ENCODE measurements around the gene HCN2.

Gene HCN2

DNA sequence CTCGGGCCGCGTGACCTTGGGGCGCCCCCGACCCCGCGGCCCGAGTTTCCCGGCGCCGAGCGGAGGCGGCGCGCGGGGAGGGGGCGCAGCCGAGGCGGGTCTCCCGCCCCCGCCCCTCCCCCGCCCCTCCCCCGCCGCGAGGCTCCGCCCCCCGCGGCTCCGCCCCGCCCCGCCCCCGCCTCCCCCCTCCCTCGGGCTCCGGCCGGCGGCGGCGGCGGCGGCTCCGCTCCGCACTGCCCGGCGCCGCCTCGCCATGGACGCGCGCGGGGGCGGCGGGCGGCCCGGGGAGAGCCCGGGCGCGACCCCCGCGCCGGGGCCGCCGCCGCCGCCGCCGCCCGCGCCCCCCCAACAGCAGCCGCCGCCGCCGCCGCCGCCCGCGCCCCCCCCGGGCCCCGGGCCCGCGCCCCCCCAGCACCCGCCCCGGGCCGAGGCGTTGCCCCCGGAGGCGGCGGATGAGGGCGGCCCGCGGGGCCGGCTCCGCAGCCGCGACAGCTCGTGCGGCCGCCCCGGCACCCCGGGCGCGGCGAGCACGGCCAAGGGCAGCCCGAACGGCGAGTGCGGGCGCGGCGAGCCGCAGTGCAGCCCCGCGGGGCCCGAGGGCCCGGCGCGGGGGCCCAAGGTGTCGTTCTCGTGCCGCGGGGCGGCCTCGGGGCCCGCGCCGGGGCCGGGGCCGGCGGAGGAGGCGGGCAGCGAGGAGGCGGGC is at the start of gene HCN2:
Gene HCN2 (plus strand): TSS at position 189 of the 703 bp plus-strand sequence. CDS start 65 bp downstream, at position 254.
- no peak for DNase-seq (ENCODE audit: low spot score)

DNA sequence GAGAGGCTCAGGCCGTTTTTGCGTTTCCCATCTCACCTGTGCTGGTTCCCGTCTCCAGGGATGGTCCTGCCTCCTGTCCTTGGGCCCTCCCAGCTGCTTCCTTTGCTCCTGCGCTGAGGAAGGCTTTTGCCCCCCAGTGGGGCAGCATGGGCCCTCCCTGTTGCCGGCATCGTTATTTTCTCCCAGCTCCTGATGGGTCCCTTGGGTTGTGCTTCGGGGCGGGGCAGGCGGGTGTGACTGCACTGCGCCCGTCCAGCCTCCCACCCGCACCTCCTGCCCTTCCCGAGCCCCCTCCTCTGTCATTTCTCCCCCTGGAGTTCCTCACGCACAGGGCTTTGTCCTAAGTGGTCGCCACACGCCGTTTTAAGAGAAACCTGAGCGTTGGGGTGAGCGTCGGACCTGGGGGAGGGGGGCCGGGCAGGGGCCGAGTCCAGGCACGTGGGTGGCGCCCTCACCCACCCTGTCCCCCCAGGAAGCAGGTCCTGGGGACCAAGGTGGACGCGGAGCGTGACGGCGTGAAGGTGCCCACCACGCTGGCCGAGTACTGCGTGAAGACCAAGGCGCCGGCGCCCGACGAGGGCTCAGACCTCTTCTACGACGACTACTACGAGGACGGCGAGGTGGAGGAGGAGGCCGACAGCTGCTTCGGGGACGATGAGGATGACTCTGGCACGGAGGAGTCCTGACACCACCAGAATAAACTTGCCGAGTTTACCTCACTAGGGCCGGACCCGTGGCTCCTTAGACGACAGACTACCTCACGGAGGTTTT is 48.6 kb upstream of the HCN2 start:
- no peak for DNase-seq (ENCODE audit: low spot score)

DNA sequence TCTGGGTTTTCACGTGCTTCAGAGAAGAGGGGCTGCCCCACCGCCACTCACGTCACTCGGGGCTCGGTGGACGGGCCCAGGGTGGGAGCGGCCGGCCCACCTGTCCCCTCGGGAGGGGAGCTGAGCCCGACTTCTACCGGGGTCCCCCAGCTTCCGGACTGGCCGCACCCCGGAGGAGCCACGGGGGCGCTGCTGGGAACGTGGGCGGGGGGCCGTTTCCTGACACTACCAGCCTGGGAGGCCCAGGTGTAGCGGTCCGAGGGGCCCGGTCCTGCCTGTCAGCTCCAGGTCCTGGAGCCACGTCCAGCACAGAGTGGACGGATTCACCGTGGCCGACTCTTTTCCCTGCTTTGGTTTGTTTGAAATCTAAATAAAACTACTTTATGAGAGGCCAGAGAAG is 48.0 kb upstream of the HCN2 start:
- no peak for DNase-seq (ENCODE audit: low spot score)

DNA sequence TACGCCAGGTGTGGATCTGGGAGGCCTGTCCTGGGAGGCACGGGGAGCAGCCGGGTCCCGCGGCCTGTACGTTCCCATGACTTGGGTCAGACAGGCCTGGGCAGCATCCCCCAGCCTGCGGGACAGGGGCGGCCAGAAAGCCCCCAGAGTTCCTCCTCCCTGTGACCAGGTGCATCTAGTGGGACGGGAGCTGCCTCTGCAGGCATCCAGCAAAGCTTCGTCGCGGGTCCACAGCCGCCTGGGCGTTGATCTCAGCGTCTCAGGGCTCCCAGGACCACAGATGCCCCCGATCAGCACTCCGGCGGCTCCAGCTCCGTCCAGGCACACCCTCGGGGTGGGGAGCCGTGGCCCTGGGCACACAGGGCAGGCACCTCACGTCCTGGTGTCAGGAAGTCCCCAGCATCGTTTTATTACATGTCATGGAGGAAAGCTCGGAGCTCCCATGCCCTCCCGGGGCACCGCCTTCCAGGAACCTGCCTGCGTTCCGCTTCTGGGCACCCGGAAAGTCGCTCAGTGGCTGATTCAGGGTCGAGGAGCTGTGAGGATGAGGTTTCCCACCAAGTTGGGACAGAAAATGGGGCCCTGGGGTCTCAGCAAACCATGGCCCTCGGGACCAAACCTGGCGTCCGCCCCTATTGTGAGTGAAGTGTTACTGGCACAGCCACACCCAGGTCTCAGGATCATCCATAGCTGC is 47.4 kb upstream of the HCN2 start:
- no peak for DNase-seq (ENCODE audit: low spot score)

DNA sequence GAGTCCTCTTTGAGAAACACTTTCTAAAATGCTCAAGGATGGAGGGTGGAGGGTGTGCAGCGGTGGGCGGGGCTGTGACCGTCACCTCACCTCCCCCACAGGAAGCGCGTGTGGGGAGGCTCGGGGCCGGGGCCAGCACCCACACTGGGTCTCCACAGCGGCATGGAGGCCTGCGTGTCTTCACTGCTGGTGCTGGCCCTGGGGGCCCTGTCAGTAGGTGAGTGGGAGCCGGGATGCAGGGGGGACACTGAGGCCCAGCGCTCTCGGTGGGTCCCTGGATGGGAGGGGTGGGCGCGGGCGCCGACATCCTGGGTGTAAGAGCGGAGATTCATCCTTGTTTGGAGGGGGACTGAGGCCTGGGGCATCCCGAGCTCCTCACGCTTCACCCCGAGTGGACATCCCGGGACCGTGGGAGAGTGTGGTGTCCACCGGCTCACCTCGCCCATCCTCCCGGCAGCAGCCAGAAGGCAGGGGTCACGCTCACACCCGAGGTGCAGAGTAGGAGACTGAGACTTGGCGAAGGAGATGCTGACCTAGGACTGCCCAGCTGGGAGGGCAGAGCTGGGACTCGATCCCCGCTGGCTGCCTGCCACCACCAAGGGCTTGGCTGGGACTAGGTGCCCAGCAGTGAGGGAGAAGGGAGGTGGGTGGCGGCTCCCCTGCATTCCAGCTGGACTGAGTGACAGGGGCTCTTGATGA is 45.6 kb upstream of the HCN2 start, which contains the start of gene GZMM:
Gene GZMM (plus strand): TSS at position 144 of the 699 bp plus-strand sequence. CDS start 19 bp downstream, at position 163.
- DNase-seq (ENCODE audit: low spot score), result no peak

DNA sequence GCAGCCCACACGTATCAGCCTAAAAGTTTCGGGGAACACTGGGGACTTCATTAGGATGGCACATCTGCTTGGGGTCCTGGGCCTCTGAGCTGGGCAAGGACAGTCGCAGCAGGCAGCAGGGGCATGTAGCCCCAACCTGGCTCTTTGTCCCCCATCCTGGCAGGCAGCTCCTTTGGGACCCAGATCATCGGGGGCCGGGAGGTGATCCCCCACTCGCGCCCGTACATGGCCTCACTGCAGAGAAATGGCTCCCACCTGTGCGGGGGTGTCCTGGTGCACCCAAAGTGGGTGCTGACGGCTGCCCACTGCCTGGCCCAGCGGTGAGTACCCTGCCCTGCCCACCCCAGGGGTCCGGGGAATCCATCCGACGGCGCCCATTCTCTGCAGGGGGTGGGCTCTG is 42.6 kb upstream of the HCN2 start:
- DNase-seq (ENCODE audit: low spot score), result no peak

DNA sequence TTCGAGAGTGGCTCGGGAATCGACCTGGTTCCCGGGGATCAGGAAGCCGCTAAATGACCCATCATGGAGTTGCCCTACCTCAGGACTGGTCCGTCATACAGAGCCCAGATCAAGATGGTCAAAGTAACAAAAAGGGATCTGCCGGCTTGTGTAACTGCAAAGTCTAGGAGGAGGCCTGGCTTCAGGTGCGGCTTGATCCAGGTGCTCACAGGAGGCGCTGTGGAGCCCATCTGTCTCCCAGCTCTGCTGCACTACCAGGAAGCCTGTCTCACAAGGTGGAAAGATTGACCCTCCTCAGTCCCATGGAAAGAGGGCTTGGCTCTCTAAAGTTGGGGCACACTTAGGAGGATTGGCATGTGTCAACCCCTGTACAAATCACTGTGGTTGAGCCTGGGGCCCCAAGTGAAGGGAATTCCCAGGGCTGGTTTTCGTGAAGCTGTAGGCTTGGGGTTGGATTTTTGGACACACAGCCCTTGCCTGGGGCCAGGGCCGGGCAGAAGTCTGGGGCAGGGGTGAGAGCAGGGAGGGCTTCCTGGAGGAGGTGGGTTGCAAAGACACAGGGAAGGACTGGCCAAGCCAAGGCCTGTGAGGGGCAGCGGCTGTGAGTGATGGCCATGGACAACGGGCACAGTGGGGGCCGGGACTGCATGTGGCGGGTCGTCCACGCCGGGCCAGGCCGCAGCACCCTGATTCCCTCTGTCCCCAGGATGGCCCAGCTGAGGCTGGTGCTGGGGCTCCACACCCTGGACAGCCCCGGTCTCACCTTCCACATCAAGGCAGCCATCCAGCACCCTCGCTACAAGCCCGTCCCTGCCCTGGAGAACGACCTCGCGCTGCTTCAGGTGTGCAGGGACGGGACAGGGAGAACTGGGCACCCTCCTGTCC is 41.6 kb upstream of the HCN2 start:
- DNase-seq (ENCODE audit: low spot score), result peak; percentile 42

DNA sequence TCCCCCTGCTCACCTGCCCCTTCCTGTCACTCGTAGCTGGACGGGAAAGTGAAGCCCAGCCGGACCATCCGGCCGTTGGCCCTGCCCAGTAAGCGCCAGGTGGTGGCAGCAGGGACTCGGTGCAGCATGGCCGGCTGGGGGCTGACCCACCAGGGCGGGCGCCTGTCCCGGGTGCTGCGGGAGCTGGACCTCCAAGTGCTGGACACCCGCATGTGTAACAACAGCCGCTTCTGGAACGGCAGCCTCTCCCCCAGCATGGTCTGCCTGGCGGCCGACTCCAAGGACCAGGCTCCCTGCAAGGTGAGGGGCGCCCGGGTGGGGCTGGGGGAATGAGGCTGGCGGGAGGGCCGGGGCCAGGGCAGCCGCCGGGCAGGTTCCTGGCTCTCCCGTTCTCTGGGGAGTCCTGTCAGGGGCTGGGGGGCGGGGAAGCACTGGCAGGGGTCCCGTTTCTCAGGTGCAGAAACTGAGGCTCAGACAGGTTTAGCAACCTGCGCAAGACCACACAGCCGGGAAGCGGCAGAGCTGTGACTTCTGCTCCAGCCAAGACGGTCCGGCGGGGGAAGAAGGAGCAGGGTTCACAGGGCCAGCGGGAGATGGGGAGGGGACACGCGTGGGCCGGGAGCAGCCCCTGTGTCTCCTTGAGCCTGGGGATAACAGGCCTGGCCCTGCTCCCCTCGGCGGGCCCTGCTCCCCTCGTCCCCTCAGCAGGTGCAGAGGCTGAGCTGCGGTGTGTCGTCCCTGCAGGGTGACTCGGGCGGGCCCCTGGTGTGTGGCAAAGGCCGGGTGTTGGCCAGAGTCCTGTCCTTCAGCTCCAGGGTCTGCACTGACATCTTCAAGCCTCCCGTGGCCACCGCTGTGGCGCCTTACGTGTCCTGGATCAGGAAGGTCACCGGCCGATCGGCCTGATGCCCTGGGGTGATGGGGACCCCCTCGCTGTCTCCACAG is 40.5 kb upstream of the HCN2 start:
- no peak for DNase-seq (ENCODE audit: low spot score)

DNA sequence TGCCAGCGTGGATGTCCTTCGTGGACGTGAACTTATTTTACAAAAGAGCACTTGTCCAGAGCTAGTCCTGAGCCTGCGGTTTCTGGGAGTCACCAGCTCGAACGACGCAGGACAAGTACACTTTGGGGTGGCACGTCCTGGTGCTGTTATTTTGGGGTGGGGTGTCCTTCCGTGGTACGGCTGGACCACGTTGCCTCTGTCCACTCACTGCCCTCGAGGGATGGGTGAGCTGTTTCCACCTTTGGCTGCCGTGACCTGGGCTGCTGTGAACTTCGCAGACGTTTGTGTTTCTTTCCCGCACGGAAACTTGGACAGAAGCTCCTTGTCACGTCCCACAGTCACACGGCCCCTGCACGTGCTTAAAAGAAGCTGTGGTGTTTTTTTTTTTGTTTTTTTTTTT is 34.9 kb upstream of the HCN2 start:
- no peak for DNase-seq (ENCODE audit: low spot score)

DNA sequence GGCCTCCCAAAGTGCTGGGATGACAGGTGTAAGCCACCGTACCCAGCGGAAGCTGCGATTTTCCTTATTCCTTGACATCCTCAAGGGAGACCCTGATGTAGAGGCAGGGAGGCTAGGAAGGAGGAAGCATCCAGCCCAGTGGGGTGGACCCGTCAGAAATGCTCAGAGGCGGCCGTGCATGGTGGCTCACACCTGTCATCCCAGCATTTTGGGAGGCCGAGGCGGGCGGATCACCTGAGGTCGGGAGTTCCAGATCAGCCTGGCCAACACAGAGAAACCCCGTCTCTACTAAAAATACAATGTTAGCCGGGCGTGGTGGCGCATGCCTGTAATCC is 34.2 kb upstream of the HCN2 start:
- DNase-seq (ENCODE audit: low spot score), result peak; percentile 31

DNA sequence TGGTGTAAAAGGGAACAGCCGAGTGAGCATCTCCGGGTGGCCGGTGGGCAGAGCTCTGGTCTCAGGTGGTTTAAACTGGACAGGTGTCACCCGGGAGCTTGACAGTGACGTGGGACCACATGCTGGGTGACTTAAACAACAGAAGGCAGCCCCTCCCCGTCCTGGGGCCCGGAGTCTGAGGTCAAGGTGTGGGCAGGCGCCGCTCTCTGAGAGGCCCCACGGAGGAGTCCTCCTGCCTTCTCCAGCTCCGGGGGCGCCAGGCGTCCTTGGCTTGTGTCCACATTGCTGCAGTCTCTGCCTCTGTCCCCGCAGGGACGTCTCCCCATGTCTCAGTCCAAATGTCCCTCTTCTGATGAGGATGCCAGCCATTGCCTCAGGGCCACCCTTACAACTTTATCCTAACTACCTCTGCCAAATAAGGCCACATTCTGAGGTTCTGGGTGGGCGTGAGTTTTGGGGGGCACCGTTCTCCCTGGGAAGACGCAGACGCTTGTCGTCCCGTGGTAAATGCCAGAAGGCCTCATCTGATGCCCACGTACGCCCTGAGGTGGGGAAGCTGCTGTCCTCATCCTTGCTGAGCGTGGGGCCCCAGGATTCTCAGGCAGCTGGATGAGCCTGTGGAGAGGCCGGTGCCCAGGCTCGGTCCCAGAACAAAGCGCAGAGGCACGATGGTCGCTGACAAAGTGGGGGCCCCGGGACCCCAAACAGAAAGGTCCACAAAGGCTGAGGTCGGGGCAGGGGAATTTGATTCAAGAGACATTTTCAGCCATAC is 32.9 kb upstream of the HCN2 start:
- DNase-seq (ENCODE audit: low spot score), result no peak

DNA sequence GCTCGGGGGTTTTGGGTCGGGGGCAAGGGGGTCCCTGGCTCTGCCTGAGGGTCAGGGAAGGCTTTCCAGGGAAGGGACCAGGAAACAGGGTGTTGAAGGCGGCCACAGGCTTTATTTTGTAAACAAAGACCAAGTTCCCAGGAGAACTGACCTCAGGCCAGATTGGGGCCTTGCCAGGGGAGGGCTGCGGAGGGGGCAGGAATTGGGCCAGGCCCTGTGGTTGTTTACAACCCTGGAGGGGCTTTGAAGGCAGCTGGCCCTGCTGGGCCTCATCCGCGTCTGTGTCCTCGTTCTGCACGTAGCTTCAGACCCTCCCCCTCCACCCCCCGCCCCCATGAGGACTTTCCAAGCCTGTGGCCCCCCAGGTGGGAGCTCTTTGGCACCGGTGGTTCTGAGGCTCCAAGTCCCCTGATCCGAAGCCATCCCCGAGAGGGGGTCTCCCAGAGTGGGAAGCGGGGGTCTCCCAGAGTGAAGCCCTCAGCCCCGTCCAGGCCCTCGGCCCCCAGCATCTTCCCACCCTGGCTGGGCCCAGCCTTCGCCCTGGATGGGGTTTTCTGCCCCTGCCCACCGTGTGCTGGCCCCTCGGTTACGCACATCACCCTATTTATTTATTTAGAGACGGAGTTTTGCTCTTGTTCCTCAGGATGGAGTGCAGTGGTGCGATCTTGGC is 30.8 kb upstream of the HCN2 start:
- DNase-seq (ENCODE audit: low spot score), result no peak

DNA sequence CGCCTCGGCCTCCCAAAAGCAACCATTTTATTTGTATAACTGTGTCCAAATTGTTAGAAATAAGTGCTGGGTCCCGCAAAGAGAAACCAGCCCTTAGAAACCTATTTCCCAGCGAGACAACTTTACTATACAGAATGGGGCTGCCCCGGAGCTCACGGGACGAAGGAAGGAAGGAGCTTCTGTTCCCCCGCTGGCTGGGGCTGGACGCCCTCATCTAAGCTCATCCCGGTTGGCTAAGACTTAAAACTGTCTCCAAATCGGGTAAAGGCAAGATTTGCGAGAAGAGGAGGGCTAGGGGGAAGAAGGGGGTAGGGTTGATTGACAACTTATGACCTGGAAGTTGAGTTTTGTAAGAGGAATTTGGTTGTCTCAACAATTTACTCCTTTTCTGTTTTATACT is 29.6 kb upstream of the HCN2 start:
- DNase-seq (ENCODE audit: low spot score), result no peak

DNA sequence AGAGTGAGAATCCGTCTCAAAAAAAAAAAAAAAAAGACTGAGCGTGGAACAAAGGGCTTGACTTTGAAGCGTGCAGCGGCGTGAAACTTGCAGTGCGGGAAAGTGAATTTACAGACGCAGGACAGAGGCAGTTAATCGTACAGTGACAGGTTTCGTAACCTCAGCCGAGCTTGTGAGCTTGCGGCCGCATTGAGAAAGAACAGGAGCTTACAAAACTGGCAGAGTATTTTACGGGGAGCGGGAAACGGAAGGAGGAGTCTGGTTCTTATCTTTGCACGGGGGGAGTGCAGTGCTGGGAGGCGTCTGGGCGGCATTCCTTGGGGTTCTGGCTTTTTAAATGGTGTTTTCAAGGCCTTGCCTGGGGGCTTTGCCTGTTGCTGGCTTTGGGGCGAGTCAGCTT is 23.3 kb upstream of the HCN2 start:
- no peak for DNase-seq (ENCODE audit: low spot score)

DNA sequence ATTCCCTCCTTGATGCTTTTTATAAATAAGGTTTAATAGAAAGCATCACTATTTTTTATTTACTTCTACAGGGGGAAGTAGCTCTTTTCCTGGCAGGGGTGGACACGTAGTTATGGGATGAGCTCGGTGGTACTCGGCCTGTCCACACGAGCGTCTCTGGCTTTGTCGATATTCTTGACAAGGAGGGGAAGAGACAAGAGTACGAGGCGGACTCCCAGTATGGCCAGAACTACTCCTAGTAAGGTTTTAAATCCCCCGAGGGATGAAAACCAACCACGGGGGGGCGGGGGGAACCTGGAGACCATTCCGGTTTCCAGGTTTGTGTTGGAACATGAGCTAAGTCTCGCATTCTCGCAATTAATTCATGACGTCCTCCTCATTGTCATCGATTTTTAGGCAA is 22.8 kb upstream of the HCN2 start:
- DNase-seq (ENCODE audit: low spot score), result no peak

DNA sequence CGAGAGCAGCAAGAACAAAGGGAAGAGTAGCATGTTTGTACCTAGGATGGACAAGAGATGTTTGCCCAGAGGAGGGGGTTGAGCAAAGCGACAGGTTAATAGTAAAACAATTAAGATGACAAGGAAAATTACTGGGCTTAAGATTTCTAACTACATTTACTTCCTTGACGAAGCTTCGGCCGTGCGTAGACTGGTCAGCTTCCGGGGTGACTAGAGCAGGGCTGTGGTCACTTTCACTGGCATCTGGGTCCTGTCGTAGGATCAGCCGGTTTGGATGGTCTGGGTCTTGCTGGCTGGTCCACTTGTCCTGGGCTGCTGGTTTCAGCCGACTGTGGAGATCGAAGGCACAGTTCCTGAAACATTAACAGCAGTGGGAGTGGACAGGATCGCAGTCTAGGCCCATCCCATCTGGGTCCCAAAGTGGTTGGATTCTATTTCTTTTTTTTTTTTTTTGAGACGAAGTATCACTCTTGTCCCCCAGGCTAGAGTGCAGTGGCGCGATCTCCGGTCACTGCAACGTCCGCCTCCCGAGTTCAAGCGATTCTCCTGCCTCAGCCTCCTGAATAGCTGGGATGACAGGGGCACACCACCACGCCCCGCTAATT is 22.3 kb upstream of the HCN2 start:
- no peak for DNase-seq (ENCODE audit: low spot score)

DNA sequence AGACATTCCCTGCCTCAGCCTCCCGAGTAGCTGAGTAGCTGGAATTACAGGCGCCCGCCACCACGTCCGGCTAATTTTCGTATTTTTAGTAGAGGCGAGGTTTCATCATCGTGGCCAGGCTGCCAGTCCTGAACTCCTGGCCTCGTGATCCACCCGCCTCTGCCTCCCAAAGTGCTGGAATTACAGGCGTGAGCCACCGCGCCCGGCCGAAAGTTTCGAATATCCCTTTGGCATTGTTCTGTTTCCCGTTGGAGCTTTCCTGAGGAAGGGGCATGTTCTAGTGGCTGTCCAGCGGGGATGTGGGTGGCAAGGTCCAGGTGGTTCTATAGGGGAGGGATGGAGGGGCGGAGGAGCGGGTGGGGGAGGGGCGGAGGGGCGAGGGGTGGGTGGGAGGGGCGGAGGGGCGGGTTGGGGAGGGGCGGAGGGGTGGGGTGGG is 19.4 kb upstream of the HCN2 start:
- peak; percentile 31 for DNase-seq (ENCODE audit: low spot score)

DNA sequence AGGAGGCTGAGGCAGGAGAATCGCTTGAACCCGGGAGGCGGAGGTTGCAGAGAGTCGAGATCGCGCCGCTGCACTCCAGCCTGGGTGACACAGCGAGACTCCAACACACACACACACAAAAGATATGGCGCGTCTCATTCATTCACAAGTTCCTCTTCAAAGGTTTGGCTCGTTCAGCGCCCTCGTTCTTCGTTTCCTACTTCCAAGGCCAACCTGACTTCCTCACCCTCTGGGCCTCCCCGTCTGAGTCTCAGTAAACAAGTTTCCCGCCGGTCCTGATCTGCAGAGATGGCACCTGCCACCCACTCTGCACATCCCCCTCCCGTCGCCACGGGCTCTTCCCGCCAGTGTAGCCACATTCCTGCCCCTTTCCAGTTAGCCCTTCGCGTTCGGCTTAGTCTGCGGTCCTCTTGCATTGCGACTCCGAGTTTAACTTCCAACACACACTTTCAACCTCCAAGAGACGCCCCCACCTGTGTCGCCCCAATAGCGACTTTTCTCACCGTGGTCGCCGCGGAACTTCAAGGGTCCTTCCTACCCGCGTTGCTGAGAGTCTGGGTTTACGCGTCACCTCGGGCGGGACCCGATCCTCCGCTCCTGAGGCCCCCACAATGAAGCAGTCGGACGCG is 18.6 kb upstream of the HCN2 start:
- DNase-seq (ENCODE audit: low spot score), result peak; percentile 78

Data from hematopoietic multipotent progenitor cell treated with erythropoietin and hydrocortisone succinate and interleukin-3 and kit ligand, for 17 days (in vitro differentiated cells).